SU-DHL-6 (cell line): Measurements from ENCODE around the gene INAFM1.

Experiments
- H2AFZ ChIP-seq: fragments of 200-600 bp; sonication (generic); 2 replicates; pipeline ENCODE4 v1.6.1; 2014; ENCODE audit warnings: low read depth, mild to moderate bottlenecking, moderate library complexity, mixed read lengths, antibody characterized with exemption, low read length; ENCODE audit not compliant: severe bottlenecking
- H3F3A ChIP-seq: fragments of 200-600 bp; shearing (Covaris generic); 2 replicates; pipeline ENCODE4 v1.6.0; 2016; ENCODE audit warnings: antibody characterized with exemption, mild to moderate bottlenecking; ENCODE audit not compliant: insufficient read depth
- H3K27ac ChIP-seq: fragments of 200-600 bp; sonication (generic); 2 replicates; pipeline ENCODE4 v1.5.1; 2016; ENCODE audit warnings: low read depth, mild to moderate bottlenecking, low read length, moderate library complexity, mixed read lengths
- H3K27me3 ChIP-seq: fragments of 200-600 bp; sonication (generic), shearing (Covaris generic); 2 replicates; pipeline ENCODE4 v1.6.0; 2014; ENCODE audit warnings: mild to moderate bottlenecking, low read length
- H3K36me3 ChIP-seq: fragments of 200-600 bp; sonication (generic); 2 replicates; pipeline ENCODE4 v1.6.1; 2014; ENCODE audit warnings: mild to moderate bottlenecking, low read length, mixed read lengths
- H3K4me2 ChIP-seq: fragments of 300-600, 200-600 bp; shearing (Covaris generic), sonication (generic); 2 replicates; pipeline ENCODE4 v1.6.0; 2014; ENCODE audit warnings: low read length, low read depth, mild to moderate bottlenecking; ENCODE audit not compliant: poor library complexity, severe bottlenecking
- H3K4me3 ChIP-seq: fragments of 200-600 bp; sonication (generic); 2 replicates; pipeline ENCODE4 v1.5.1; 2014; ENCODE audit warnings: antibody characterized with exemption, low read length, mild to moderate bottlenecking, mixed read lengths; ENCODE audit not compliant: insufficient read depth, poor library complexity, severe bottlenecking
- H3K79me2 ChIP-seq: fragments of 200-600 bp; sonication (generic); 2 replicates; pipeline ENCODE4 v1.6.1; 2014; ENCODE audit warnings: mild to moderate bottlenecking, low read length, moderate library complexity; ENCODE audit not compliant: insufficient read depth
- H3K9ac ChIP-seq: fragments of 200-600 bp; sonication (generic); 2 replicates; pipeline ENCODE4 v1.7.0; 2014; ENCODE audit warnings: mild to moderate bottlenecking, low read length
- H3K9me2 ChIP-seq: fragments of 200-600 bp; sonication (generic); replicated peaks from 2 replicates; pipeline ENCODE4 v1.6.1; 2014; ENCODE audit warnings: low read length; ENCODE audit not compliant: insufficient read depth
- H3K9me3 ChIP-seq: fragments of 200-600 bp; sonication (generic); 2 replicates; pipeline ENCODE4 v1.6.1; 2014; ENCODE audit warnings: low read length, mixed read lengths; ENCODE audit not compliant: insufficient read depth
- H4K20me1 ChIP-seq: fragments of 200-600 bp; sonication (generic); 2 replicates; pipeline ENCODE4 v1.6.1; 2014; ENCODE audit warnings: low read depth, mild to moderate bottlenecking, antibody characterized with exemption, low read length, moderate library complexity, mixed read lengths
- CTCF ChIP-seq: fragments of 200-600 bp; sonication (generic); IDR thresholded peaks from one replicate; pipeline ENCODE4 v1.5.1; 2017; ENCODE audit warnings: antibody characterized with exemption, mild to moderate bottlenecking, low read length, moderate library complexity; ENCODE audit not compliant: insufficient read depth, poor library complexity, severe bottlenecking
- EZH2phosphoT487 ChIP-seq: fragments of 200-600 bp; sonication (generic), shearing (Covaris generic); conservative IDR thresholded peaks from 2 replicates; pipeline ENCODE4 v1.6.1; 2018; ENCODE audit warnings: mild to moderate bottlenecking, antibody characterized with exemption, low read length, moderate library complexity, mixed read lengths

INAFM1 gene

DNA sequence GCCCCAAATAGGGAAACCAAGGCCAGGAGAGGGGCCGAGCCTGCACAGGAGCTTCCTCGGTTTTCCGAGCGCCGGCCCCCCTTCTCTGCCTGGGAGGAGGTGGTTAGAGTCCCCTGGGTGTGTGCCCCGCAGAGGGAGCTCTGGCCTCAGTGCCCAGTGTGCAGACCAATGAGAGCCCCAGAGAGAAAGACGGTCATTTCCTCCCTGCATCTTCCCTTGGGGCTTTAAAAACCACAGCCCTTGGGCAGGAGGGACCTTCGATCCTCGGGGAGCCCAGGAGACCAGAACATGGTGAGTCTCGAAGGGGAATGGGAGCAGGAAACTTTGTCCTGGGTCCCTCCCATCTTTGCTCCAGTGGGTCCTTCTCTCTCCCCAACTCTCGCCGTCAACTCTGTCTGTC is 34.9 kb downstream of the INAFM1 start, which contains the start of gene C5AR1:
C5AR1 (plus strand) TSS at position 254 of the 400 bp plus-strand sequence; CDS start at position 289, 35 bp downstream.
- TF ChIP-seq CTCF (no peak), EZH2phosphoT487 (no peak)
- no peaks in the 10 kb centered on the region for H4K20me1 ChIP-seq

GRCh38 chr19:47310323-47310722 is 35.6 kb downstream of the INAFM1 start:
- no peak overlapping the region for H3K9ac ChIP-seq
- no peak overlapping the region for H3K27ac ChIP-seq

More for the DNA sequence above, 34.9 kb downstream of the INAFM1 start, which contains the start of gene C5AR1:
- H3K27me3 ChIP-seq = 0 out of 2 replicates have a peak, but pooled peaks cover 3% of the 10 kb centered on the region
- H2AFZ ChIP-seq = no peak within 1 kb of the TSS
- no peaks in the 10 kb centered on the region for H3K9me3 ChIP-seq
- no peak within 1 kb of the TSS for H3K9ac ChIP-seq
- no peaks in the 10 kb centered on the region for H3K9me2 ChIP-seq
- H3K36me3 ChIP-seq = no peaks in the 10 kb centered on the region
- no peak within 1 kb of the TSS for H3K4me3 ChIP-seq
- no peaks in the 10 kb centered on the region for H3F3A ChIP-seq
- H3K27ac ChIP-seq = no peak within 1 kb of the TSS
- no peaks in the 10 kb centered on the region for H3K79me2 ChIP-seq
- no peak within 1 kb of the TSS for H3K4me2 ChIP-seq

DNA sequence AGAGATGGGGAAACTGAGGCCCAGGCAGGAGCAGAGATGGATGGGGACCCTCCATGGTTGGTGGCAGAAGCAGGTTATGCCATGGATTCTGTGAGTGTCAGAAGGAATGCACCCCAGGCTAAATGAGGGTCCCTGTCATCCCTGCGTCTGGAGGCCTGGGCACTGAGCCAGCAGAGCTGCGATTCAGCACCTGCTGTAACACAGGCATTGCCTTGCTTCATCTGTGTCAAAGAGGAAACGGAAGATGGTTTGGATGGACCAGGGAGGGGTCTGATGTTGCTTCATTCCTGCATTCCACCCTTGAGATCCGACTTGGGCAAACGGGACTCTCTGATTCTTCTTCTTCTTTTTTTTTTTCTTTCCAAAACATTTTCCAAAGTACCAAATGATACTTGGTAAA is 36.1 kb downstream of the INAFM1 start:
- Histone ChIP-seq H3K9me3 (no peaks in the 10 kb centered on the region), H3K27ac (no peak overlapping the region), H3K4me2 (no peak overlapping the region), H2AFZ (no peak overlapping the region), H3K27me3 (0 out of 2 replicates have a peak, but pooled peaks cover 3% of the 10 kb centered on the region), H3K79me2 (no peaks in the 10 kb centered on the region), H4K20me1 (no peaks in the 10 kb centered on the region), H3F3A (no peaks in the 10 kb centered on the region), H3K9me2 (no peaks in the 10 kb centered on the region), H3K9ac (no peak overlapping the region), H3K4me3 (no peak overlapping the region), H3K36me3 (no peaks in the 10 kb centered on the region)
- no peak for TF ChIP-seq EZH2phosphoT487
- no peak for TF ChIP-seq CTCF

More at GRCh38 chr19:47310323-47310722, 35.6 kb downstream of the INAFM1 start:
- Histone ChIP-seq H3K79me2 (no peaks in the 10 kb centered on the region), H3F3A (no peaks in the 10 kb centered on the region), H2AFZ (no peak overlapping the region), H3K27me3 (0 out of 2 replicates have a peak, but pooled peaks cover 3% of the 10 kb centered on the region), H3K4me2 (no peak overlapping the region), H3K36me3 (no peaks in the 10 kb centered on the region), H3K4me3 (no peak overlapping the region), H3K9me3 (no peaks in the 10 kb centered on the region), H4K20me1 (no peaks in the 10 kb centered on the region), H3K9me2 (no peaks in the 10 kb centered on the region)
- TF ChIP-seq CTCF (no peak), EZH2phosphoT487 (no peak)
